ENCODE measurements around the gene UBE2D2. TPM values are rescaled to one million over a fixed set of nuclear protein-coding genes. Genes with fewer than 3 reads are reported as not detected.
"Not testable (repeated sequence)": the region's sequence is repeated elsewhere in the genome, so short reads cannot be mapped to it uniquely, and the experiment has no call there.

Gene UBE2D2
- total RNA-seq, 4 donors from 2014 or later: 86.9 to 104 (median 91.5) TPM

DNA sequence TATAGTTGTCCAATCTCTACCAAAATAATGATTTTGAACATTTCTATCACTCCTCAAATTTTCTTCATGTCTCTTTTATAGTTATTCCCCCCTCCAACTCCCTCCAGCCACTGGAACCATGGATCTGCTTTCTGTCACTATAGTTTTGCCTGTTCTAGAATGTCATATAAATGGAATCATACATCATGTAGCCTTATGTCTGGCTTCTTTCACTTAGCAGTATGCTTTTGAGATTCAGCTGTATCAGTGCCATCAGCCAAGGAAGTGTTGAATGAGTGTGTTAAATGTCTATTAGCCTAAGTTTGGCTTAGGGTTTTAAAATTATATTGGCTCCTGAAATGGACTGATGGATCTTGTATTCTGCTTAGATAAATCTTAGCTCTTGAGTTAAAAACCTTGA, 36.0 kb downstream of the UBE2D2 start:
- Histone ChIP-seq H3K4me3 (no peak overlapping the region), H3K36me3 (peaks cover 7 to 22% (median 18%) of the 10 kb centered on the region in 4 donors), H3K9me3 (no peaks in the 10 kb centered on the region), H3K27ac (replicated peaks in 1 of 4) (no peak overlapping the region), H3K4me1 (peaks cover 8 to 28% (median 18%) of the 10 kb centered on the region in 4 donors), H3K27me3 (no peaks in the 10 kb centered on the region)
- TF ChIP-seq POLR2AphosphoS5 (IDR thresholded peaks at IDR 0.05) (no peak), POLR2A (IDR thresholded peaks at IDR 0.05; ENCODE audit: low read depth) (no peak), EP300 (IDR thresholded peaks at IDR 0.05) (no peak)
- TF ChIP-seq, protein P1, sequence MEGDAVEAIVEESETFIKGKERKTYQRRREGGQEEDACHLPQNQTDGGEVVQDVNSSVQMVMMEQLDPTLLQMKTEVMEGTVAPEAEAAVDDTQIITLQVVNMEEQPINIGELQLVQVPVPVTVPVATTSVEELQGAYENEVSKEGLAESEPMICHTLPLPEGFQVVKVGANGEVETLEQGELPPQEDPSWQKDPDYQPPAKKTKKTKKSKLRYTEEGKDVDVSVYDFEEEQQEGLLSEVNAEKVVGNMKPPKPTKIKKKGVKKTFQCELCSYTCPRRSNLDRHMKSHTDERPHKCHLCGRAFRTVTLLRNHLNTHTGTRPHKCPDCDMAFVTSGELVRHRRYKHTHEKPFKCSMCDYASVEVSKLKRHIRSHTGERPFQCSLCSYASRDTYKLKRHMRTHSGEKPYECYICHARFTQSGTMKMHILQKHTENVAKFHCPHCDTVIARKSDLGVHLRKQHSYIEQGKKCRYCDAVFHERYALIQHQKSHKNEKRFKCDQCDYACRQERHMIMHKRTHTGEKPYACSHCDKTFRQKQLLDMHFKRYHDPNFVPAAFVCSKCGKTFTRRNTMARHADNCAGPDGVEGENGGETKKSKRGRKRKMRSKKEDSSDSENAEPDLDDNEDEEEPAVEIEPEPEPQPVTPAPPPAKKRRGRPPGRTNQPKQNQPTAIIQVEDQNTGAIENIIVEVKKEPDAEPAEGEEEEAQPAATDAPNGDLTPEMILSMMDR (IDR thresholded peaks at IDR 0.05): no peak
- intact Hi-C loops (cut with DNase I): no loop called here
- no peak for DNase-seq (ENCODE audit: extremely low spot score)

DNA sequence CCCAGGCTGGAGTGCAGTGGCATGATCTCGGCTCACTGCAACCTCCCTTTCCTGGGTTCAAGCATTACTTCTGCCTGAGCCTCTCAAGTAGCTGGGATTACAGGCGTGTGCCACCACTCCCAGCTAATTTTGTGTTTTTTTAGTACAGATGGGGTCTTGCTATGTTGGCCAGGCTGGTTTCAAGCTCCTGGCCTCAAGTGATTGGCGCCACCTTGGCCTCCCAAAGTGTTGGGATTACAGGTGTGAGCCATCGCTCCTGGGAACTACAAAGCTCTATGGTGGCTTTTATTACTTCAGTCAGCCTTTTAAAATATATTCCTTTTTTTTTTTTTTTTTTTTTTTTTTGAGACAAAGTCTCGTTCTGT, 37.4 kb downstream of the UBE2D2 start:
- 96% methylated on average over 5 of the region's 5 CpGs for WGBS
- intact Hi-C loops (cut with DNase I); DNase-seq (ENCODE audit: extremely low spot score): not testable (repeated sequence)

DNA sequence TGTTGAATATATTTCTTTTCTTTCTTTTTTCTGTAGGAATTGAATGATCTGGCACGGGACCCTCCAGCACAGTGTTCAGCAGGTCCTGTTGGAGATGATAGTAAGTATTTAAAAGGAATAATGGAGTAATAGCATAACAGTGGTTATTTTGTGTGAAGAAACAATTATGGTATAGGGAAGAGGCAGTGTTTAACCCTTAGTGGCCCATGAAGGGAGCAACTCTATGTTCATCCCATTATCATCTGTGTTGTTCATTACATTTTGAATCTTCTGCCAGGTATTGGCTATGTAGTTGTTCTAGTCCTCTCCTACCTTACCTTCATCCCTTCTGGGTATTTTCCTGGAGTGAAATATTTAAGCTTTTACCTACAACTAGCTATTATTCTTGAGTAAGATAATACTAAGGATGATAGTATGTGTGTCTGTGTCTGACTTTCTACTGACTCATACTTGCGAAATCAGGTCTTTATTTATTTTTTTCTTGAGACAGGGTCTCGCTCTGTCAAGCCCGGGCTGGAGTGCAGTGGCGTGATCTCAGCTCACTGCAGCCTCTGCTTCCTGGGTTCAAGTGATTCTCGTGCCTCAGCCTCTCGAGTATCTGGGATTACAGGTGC, 39.3 kb downstream of the UBE2D2 start:
- DNase-seq (ENCODE audit: extremely low spot score): no peak
- H3K27me3 ChIP-seq: no peaks in the 10 kb centered on the region
- intact Hi-C loops (cut with DNase I): no loop called here
- peaks cover 0 to 5% (median 4%) of the 10 kb centered on the region in 4 donors for H3K4me1 ChIP-seq
- no peaks in the 10 kb centered on the region for H3K9me3 ChIP-seq
- H3K27ac ChIP-seq (replicated peaks in 1 of 4): no peak overlapping the region
- H3K4me3 ChIP-seq: no peak overlapping the region
- TF ChIP-seq EP300 (IDR thresholded peaks at IDR 0.05) (no peak), POLR2AphosphoS5 (IDR thresholded peaks at IDR 0.05) (no peak), POLR2A (IDR thresholded peaks at IDR 0.05; ENCODE audit: low read depth) (no peak)
- TF ChIP-seq, protein P1 (IDR thresholded peaks at IDR 0.05): no peak
- 87% methylated on average over 7 of the region's 7 CpGs for WGBS
- peaks cover 7 to 45% (median 36%) of the 10 kb centered on the region in 4 donors for H3K36me3 ChIP-seq

More for the DNA sequence above, 37.4 kb downstream of the UBE2D2 start:
- not testable (repeated sequence) for H3K4me3 ChIP-seq; H3K27ac ChIP-seq (replicated peaks in 1 of 4); H3K27me3 ChIP-seq; H3K9me3 ChIP-seq
- Histone ChIP-seq H3K36me3 (peaks cover 7 to 34% (median 31%) of the 10 kb centered on the region in 4 donors), H3K4me1 (peaks cover 8 to 23% (median 14%) of the 10 kb centered on the region in 4 donors)

DNA sequence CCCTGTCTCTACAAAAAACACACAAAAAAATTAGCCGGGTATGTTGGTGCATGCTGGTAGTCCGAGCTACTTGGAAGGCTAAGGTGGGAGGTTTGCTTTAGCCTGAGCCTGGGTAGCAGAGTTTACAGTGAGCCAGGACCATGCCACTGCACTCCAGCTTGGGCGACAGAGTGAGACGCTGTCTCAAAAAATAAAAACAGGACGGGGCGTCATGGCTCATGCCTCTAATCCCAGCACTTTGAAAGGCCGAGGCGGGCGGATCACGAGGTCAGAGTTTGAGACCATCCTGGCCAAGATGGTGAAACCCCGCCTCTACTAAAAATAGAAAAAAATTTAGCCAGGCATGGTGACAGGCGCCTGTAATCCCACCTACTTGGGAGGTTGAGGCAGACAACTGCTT, 40.3 kb downstream of the UBE2D2 start:
- H3K36me3 ChIP-seq: peaks cover 7 to 53% (median 44%) of the 10 kb centered on the region in 4 donors
- peaks cover 0 to 5% (median 4%) of the 10 kb centered on the region in 4 donors for H3K4me1 ChIP-seq
- H3K4me3 ChIP-seq: no peak overlapping the region
- DNase-seq (ENCODE audit: extremely low spot score): no peak
- H3K27me3 ChIP-seq: no peaks in the 10 kb centered on the region
- no peaks in the 10 kb centered on the region for H3K9me3 ChIP-seq
- TF ChIP-seq, protein P1 (IDR thresholded peaks at IDR 0.05): no peak
- TF ChIP-seq POLR2AphosphoS5 (IDR thresholded peaks at IDR 0.05) (no peak), POLR2A (IDR thresholded peaks at IDR 0.05; ENCODE audit: low read depth) (no peak)
- H3K27ac ChIP-seq (replicated peaks in 1 of 4): no peak overlapping the region
- WGBS: 85% methylated on average over 12 of the region's 12 CpGs
- intact Hi-C loops (cut with DNase I): no loop called here

DNA sequence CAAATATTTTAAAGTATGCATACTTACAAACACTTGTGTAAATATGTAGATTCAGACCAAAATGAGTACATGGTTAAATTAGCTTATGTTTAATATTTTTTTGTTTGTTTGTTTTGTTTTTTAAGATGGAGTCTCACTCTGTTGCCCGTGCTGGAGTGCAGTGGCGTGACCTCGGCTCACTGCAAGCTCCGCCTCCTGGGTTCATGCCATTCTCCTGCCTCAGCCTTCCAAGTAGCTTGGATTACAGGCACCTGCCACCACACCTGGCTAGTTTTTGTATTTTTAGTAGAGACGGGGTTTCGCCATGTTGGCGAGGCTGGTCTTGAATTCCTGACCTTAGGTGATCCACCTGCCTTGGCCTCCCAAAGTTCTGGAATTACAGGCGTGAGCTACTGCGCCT, 40.8 kb downstream of the UBE2D2 start:
- H3K27me3 ChIP-seq; H3K27ac ChIP-seq (replicated peaks in 1 of 4); DNase-seq (ENCODE audit: extremely low spot score); H3K4me3 ChIP-seq; H3K9me3 ChIP-seq; intact Hi-C loops (cut with DNase I); H3K4me1 ChIP-seq: not testable (repeated sequence)
- peaks cover 7 to 58% (median 44%) of the 10 kb centered on the region in 4 donors for H3K36me3 ChIP-seq
- 90% methylated on average over 9 of the region's 9 CpGs for WGBS

DNA sequence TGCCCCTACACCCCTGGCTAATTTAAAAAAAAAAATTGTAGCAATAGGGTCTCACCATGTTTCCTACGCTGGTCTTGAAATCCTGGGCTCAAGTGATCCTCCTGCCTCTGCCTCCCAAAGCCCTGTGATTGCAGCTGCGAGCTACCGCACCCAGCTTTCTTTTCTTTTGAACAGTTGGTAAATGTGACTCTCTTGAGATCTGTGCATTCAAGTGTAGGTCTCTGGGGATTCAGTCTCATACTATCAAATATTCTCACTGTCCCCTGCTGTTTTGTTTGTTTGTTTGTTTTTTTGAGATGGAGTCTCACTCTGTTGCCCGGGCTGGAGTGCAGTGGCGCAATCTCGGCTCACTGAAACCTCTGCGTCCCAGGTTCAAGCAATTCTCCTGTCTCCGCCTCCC, 44.7 kb downstream of the UBE2D2 start:
- peaks cover under 1 to 52% (median 39%) of the 10 kb centered on the region in 4 donors for H3K36me3 ChIP-seq

More for the DNA sequence above, 44.7 kb downstream of the UBE2D2 start:
- intact Hi-C loops (cut with DNase I): no loop called here
- Histone ChIP-seq H3K9me3 (no peaks in the 10 kb centered on the region), H3K27ac (replicated peaks in 1 of 4) (no peak overlapping the region), H3K4me3 (no peak overlapping the region), H3K4me1 (peaks cover 0 to 11% (median 4%) of the 10 kb centered on the region in 4 donors), H3K27me3 (no peaks in the 10 kb centered on the region)
- TF ChIP-seq POLR2A (IDR thresholded peaks at IDR 0.05; ENCODE audit: low read depth): no peak
- TF ChIP-seq EP300 (IDR thresholded peaks at IDR 0.05): no peak
- TF ChIP-seq, protein P1 (IDR thresholded peaks at IDR 0.05): no peak
- 97% methylated on average over 8 of the region's 8 CpGs for WGBS
- no peak for DNase-seq (ENCODE audit: extremely low spot score)

All from esophagus muscularis mucosa (tissue), 4 donors.